HL-60 (cell line): ENCODE data around the gene BARX1.

Experiments
- DNase-seq, 2 experiments: peaks; one replicate each; pipeline ENCODE4 v3.0.0-alpha.2; 2010 to 2020; ENCODE audit warnings: low read depth in 1 of 2, low spot score in 1 of 2
- H3K27ac ChIP-seq: fragments of 250-450 bp; sonication (Bioruptor Pico); replicated peaks from 2 replicates; pipeline ENCODE4 v1.5.1; 2020; ENCODE audit warnings: mild to moderate bottlenecking, moderate library complexity
- H3K27me3 ChIP-seq: fragments of 250-450 bp; sonication (Bioruptor Pico); 2 replicates; pipeline ENCODE4 v1.5.1; 2021; ENCODE audit warnings: mild to moderate bottlenecking, moderate library complexity; ENCODE audit not compliant: insufficient read depth, poor library complexity, severe bottlenecking
- H3K4me3 ChIP-seq: replicated peaks from 2 replicates; pipeline ENCODE4 v1.5.1; 2011; ENCODE audit warnings: mild to moderate bottlenecking, control low read depth, low read length; ENCODE audit not compliant: insufficient read depth
- CTCF ChIP-seq: IDR thresholded peaks from one replicate; pipeline ENCODE4 v1.5.1; 2011; ENCODE audit warnings: low read length, control low read depth, inconsistent platforms; ENCODE audit not compliant: insufficient read depth
- GABPA ChIP-seq: IDR thresholded peaks from 2 replicates; pipeline ENCODE4 v1.6.1; 2012; ENCODE audit warnings: low read depth
- POLR2AphosphoS5 ChIP-seq: IDR thresholded peaks from 2 replicates; pipeline ENCODE4 v1.6.1; 2012; ENCODE audit warnings: low read depth
- SPI1 ChIP-seq: IDR thresholded peaks from 2 replicates; pipeline ENCODE4 v1.6.1; 2012; ENCODE audit warnings: low read depth, mild to moderate bottlenecking, borderline replicate concordance
- TF ChIP-seq, protein P1 (sequence below): IDR thresholded peaks from 2 replicates; pipeline ENCODE4 v1.6.1; 2012; ENCODE audit warnings: low read depth; ENCODE audit not compliant: insufficient replicate concordance

BARX1 gene

GRCh38 chr9:93947409-93948070 is 7.6 kb downstream of the BARX1 start:
- no peak for DNase-seq
- peaks cover 63% of the 10 kb centered on the region for H3K27me3 ChIP-seq
- H3K4me3 ChIP-seq: no peak overlapping the region

GRCh38 chr9:93946338-93946712 is 8.8 kb downstream of the BARX1 start:
- H3K4me3 ChIP-seq: no peak overlapping the region
- no peak overlapping the region for H3K27ac ChIP-seq
- DNase-seq: no peak
- no peak for TF ChIP-seq CTCF
- H3K27me3 ChIP-seq: peaks cover 51% of the 10 kb centered on the region

More at GRCh38 chr9:93947409-93948070, 7.6 kb downstream of the BARX1 start:
- TF ChIP-seq CTCF: no peak
- TF ChIP-seq POLR2AphosphoS5: no peak
- no peak for TF ChIP-seq GABPA
- no peak for TF ChIP-seq SPI1
- TF ChIP-seq, protein P1, sequence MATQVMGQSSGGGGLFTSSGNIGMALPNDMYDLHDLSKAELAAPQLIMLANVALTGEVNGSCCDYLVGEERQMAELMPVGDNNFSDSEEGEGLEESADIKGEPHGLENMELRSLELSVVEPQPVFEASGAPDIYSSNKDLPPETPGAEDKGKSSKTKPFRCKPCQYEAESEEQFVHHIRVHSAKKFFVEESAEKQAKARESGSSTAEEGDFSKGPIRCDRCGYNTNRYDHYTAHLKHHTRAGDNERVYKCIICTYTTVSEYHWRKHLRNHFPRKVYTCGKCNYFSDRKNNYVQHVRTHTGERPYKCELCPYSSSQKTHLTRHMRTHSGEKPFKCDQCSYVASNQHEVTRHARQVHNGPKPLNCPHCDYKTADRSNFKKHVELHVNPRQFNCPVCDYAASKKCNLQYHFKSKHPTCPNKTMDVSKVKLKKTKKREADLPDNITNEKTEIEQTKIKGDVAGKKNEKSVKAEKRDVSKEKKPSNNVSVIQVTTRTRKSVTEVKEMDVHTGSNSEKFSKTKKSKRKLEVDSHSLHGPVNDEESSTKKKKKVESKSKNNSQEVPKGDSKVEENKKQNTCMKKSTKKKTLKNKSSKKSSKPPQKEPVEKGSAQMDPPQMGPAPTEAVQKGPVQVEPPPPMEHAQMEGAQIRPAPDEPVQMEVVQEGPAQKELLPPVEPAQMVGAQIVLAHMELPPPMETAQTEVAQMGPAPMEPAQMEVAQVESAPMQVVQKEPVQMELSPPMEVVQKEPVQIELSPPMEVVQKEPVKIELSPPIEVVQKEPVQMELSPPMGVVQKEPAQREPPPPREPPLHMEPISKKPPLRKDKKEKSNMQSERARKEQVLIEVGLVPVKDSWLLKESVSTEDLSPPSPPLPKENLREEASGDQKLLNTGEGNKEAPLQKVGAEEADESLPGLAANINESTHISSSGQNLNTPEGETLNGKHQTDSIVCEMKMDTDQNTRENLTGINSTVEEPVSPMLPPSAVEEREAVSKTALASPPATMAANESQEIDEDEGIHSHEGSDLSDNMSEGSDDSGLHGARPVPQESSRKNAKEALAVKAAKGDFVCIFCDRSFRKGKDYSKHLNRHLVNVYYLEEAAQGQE: no peak
- no peak overlapping the region for H3K27ac ChIP-seq

DNA sequence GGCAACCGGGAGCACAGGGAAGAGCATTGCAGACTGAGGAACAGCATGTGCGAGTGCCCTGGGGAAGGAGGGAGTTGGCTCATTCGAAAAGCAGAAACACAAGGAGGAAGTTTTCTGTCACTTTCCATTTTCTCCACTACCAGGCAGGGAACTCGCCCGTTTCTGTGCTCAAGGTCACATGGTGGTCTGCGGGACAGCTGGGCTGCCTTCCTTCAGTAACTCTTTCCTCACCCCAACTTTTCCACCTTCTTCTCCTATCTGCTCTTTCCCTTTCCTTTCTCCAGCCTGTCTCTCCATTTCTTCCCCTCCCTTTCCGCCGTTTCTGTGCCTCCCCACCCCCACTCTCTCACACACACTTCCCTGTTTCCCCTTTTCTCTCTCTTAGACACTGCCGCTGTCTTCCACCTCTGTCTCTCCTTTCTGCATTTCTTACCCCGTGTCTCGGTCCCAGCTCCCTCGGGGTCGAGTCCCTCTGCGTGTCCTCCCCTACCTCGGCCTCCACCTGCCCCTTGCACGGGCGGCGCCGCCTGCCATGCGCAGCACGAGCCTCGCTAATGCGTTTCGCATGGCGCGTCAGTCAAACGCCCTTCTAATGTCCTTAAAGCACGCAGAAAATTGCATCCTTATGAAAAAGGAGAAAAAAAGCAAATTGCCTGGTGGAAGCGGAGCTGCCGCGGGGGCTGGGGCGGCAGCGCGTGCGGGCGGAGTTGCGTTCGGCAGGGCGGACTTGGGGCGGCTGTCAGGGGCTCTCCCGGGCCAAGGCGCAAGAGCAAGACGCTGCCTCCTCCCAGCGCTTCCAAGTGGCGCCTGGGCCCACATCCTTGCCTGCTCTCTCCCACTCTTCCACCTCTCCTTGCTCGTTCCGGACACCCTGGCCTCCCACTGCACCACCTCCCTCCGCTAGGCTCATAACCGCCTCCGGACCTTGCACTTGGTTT is 9.5 kb downstream of the BARX1 start:
- DNase-seq: peak in 1 of 2 experiments; percentile 59
- peaks cover 44% of the 10 kb centered on the region for H3K27me3 ChIP-seq
- peak overlapping the region; percentile 60 for H3K27ac ChIP-seq
- peak; percentile 35; the same call in 1 of the 2 replicates for TF ChIP-seq POLR2AphosphoS5
- TF ChIP-seq, protein P1: no peak
- peak; percentile 84 for TF ChIP-seq SPI1
- no peak for TF ChIP-seq GABPA
- peak overlapping the region; percentile 35 for H3K4me3 ChIP-seq

DNA sequence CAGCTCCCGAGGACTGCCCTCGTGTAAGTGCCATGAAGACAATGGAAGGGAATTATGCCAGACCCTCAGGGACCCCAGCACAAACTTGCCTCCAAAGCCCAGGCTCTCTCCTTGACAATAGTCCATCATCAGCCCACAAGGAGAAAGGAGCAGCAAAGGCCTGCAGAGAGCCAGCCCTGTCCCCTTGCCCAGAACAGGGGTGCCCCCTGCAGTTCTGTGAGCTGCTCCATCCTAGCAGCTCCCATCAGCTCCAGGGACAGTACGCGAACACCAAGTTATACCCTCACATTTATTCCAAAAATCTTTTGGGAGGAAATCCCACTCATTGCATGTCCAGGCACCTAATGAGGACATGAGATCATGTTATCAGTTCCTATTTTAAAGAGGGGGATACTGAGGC is 11.1 kb downstream of the BARX1 start:
- H3K4me3 ChIP-seq: no peak overlapping the region
- TF ChIP-seq, protein P1: no peak
- TF ChIP-seq GABPA: no peak
- TF ChIP-seq CTCF: no peak
- no peak for TF ChIP-seq SPI1
- TF ChIP-seq POLR2AphosphoS5: no peak
- H3K27me3 ChIP-seq: peaks cover 29% of the 10 kb centered on the region
- DNase-seq: no peak
- H3K27ac ChIP-seq: no peak overlapping the region
